K562 (cell line): ENCODE data around the gene FBXO28. TPM values are rescaled to one million over a fixed set of nuclear protein-coding genes. Genes with fewer than 3 reads are reported as not detected.

Experiments used
- ATAC-seq: fragments of 200-7000 bp; cut with Tn5 transposase; 3 replicates; pipeline ENCODE4 v1.9.1; 2020; ENCODE audit warnings: moderate library complexity
- BruUV-seq: library from RNA; stranded (reverse); fragments of 400-500 nt; replicated peaks from 2 replicates; lab custom pipeline; 2021; lab: Mats Ljungman, UMichigan
- CTCF ChIA-PET: fragments of 300-600 bp; formaldehyde crosslinking; extraction: SDS; loops from one replicate; lab custom pipeline; 2021; ENCODE audit warnings: low intra/inter-chr PET ratio; lab: Yijun Ruan, JAX
- POLR2A ChIA-PET: fragments of 300-600, 350-650 bp; sonication (Branson Sonifier 250); formaldehyde crosslinking; extraction: SDS; loops from one replicate; lab custom pipeline; 2021; ENCODE audit warnings: antibody characterized with exemption, inconsistent platforms; lab: Yijun Ruan, JAX
- DNase-seq, 4 experiments: peaks; one replicate each; pipeline versions ENCODE4 v3.0.0 to v3.0.0-alpha.2; 2011 to 2018; ENCODE audit warnings: low spot score in 3 of 4, mixed read lengths in 3 of 4; ENCODE audit errors: extremely low read depth in 1 of 4
- FAIRE-seq: peaks from 2 replicates; lab custom pipeline; 2011; peaks lifted over from hg19 to GRCh38; lab: Jason Lieb, UNC
- H2AFZ ChIP-seq: 2 replicates; pipeline ENCODE4 v1.6.0; 2011; ENCODE audit warnings: low read depth, low read length, control low read depth, inconsistent platforms
- H3K27ac ChIP-seq: fragments of 200-600 bp; 3 replicates; pipeline ENCODE4 v1.8.0; 2011; ENCODE audit warnings: low read depth, mild to moderate bottlenecking, control low read depth, inconsistent platforms, low read length, moderate library complexity, mixed read lengths; ENCODE audit errors: extremely low read depth
- H3K27me3 ChIP-seq, 2 experiments: fragments of 300-600 bp in 1 of 2; 2 replicates in 1 of 2; 3 replicates in 1 of 2; pipeline versions ENCODE4 v1.6.0 to v1.8.0; 2011; ENCODE audit warnings: inconsistent platforms in 2 of 2, low read length in 2 of 2, mild to moderate bottlenecking in 1 of 2, mixed read lengths in 1 of 2, moderate library complexity in 1 of 2; ENCODE audit not compliant: control insufficient read depth in 2 of 2, insufficient read depth in 2 of 2
- H3K36me3 ChIP-seq: fragments of 300-600 bp; 3 replicates; pipeline ENCODE4 v1.8.0; 2011; ENCODE audit warnings: mild to moderate bottlenecking, low read length, inconsistent platforms; ENCODE audit not compliant: control insufficient read depth, insufficient read depth
- H3K4me1 ChIP-seq, 2 experiments: fragments of 200-600 bp in 1 of 2; replicated peaks in 1 of 2; 2 replicates in 1 of 2; 3 replicates in 1 of 2; pipeline versions ENCODE4 v1.5.1 to v1.8.0; 2011; ENCODE audit warnings: inconsistent platforms in 2 of 2, low read length in 2 of 2, mild to moderate bottlenecking in 1 of 2, mixed read lengths in 1 of 2, moderate library complexity in 1 of 2; ENCODE audit not compliant: control insufficient read depth in 2 of 2, insufficient read depth in 2 of 2
- H3K4me2 ChIP-seq: 2 replicates; pipeline ENCODE4 v1.6.1; 2011; ENCODE audit warnings: low read length, control low read depth, inconsistent platforms, mixed read lengths; ENCODE audit not compliant: insufficient read depth
- H3K4me3 ChIP-seq: fragments of 200-600 bp; sonication (generic), shearing (Covaris generic); 2 replicates; pipeline ENCODE4 v1.5.1; 2016; ENCODE audit warnings: control low read depth, inconsistent platforms
- H3K79me2 ChIP-seq: fragments of 200-600 bp; 3 replicates; pipeline ENCODE4 v1.8.0; 2011; ENCODE audit warnings: low read length, inconsistent platforms; ENCODE audit not compliant: control insufficient read depth, insufficient read depth
- H3K9ac ChIP-seq, 2 experiments: 2 replicates each; pipeline versions ENCODE4 v1.6.0 to v1.6.1; 2011; ENCODE audit warnings: low read depth in 2 of 2, low read length in 2 of 2, control low read depth in 1 of 2, inconsistent platforms in 1 of 2, mild to moderate bottlenecking in 1 of 2, mixed read lengths in 1 of 2; ENCODE audit not compliant: insufficient read depth in 1 of 2
- H3K9me1 ChIP-seq: one replicate; pipeline ENCODE4 v1.6.0; 2011; ENCODE audit warnings: inconsistent platforms, mild to moderate bottlenecking, low read length, moderate library complexity; ENCODE audit not compliant: control insufficient read depth, insufficient read depth
- H3K9me3 ChIP-seq: replicated peaks from 2 replicates; pipeline ENCODE4 v1.5.1; 2011; ENCODE audit warnings: low read depth, low read length, inconsistent platforms; ENCODE audit not compliant: control insufficient read depth, insufficient read depth
- H4K20me1 ChIP-seq: replicated peaks from 2 replicates; pipeline ENCODE4 v1.6.1; 2011; ENCODE audit warnings: low read length, inconsistent platforms, mixed read lengths; ENCODE audit not compliant: control insufficient read depth, insufficient read depth
- ARID2 ChIP-seq: fragments of 450-650 bp; IDR thresholded peaks from 2 replicates; pipeline ENCODE4 v1.6.1; 2017; ENCODE audit warnings: antibody characterized with exemption, mild to moderate bottlenecking
- ATF3 ChIP-seq, 2 experiments: fragments of 450-650 bp in 1 of 2; sonication (generic) in 1 of 2; formaldehyde crosslinking in 1 of 2; IDR thresholded peaks in 1 of 2; conservative IDR thresholded peaks in 1 of 2; 2 replicates each; pipeline versions ENCODE4 v1.6.1 to v1.8.1; 2016 to 2023; ENCODE audit warnings: mild to moderate bottlenecking in 2 of 2, moderate library complexity in 2 of 2, inconsistent platforms in 1 of 2, missing genetic modification reagents in 1 of 2
- CHD2 ChIP-seq: IDR thresholded peaks from 2 replicates; pipeline ENCODE4 v1.6.1; 2011; ENCODE audit warnings: low read depth, low read length
- KAT8 ChIP-seq: fragments of 450-650 bp; IDR thresholded peaks from 2 replicates; pipeline ENCODE4 v1.6.1; 2016; ENCODE audit warnings: low read depth, mild to moderate bottlenecking
- KLF6 ChIP-seq: fragments of 250-450 bp; sonication (Bioruptor Pico); IDR thresholded peaks from 2 replicates; pipeline ENCODE4 v1.4.0; 2020; ENCODE audit warnings: mild to moderate bottlenecking, moderate library complexity, borderline replicate concordance
- MLLT1 ChIP-seq, 2 experiments: fragments of 450-650 bp; IDR thresholded peaks; 2 replicates each; pipeline ENCODE4 v1.6.1; 2016
- SNRNP70 ChIP-seq: fragments of 200-400 bp; formaldehyde crosslinking; optimal IDR thresholded peaks from 2 replicates; pipeline ENCODE3; 2017; ENCODE audit warnings: low read depth, low read length
- ZNF740 ChIP-seq, 3 experiments: fragments of 200-800 bp in 1 of 3; sonication (Bioruptor generic) in 1 of 3; sonication (generic) in 1 of 3; formaldehyde crosslinking in 1 of 3; IDR thresholded peaks; 2 replicates each; pipeline versions ENCODE4 v1.6.1 to v1.8.0; 2016 to 2022; ENCODE audit warnings: mild to moderate bottlenecking in 2 of 3, missing compliant biosample characterization in 2 of 3, missing genetic modification characterization in 2 of 3, missing genetic modification reagents in 1 of 3
- ZSCAN29 ChIP-seq: fragments of 450-650 bp; IDR thresholded peaks from 2 replicates; pipeline ENCODE4 v1.6.1; 2017
- WGBS: fragments of 100-300 bp; shearing (Covaris generic); methylation state at CpG from one replicate; pipeline ENCODE4 v1.1.6; 2016; ENCODE audit warnings: low coverage, mixed read lengths; ENCODE audit not compliant: insufficient coverage; ENCODE audit errors: missing lambda C conversion rate; 5-methylcytosine and 5-hydroxymethylcytosine counted together
- in situ Hi-C: fragments of 300-500 bp; cut with MboI; formaldehyde crosslinking; loops from 4 replicates; pipeline ENCODE4 v1.15.0; 2018; ENCODE audit warnings: inconsistent platforms, mixed read lengths
- intact Hi-C: fragments of 100-400 bp; cut with micrococcal nuclease; formaldehyde crosslinking; loops from 2 replicates; pipeline ENCODE4 v1.14.2; 2022
- polyA plus RNA-seq, 8 experiments: library from polyadenylated mRNA; depleted of rRNA in 4 of 8; stranded (reverse) in 5 of 8; unstranded in 3 of 8; fragments of >200 nt; fragmentation: Nextera tagmentation in 2 of 8; fragmentation: Illumina TruSeq in 1 of 8; extraction: Ambion mirVana in 2 of 8; extraction: Trizol in 1 of 8; gene quantifications; 2 replicates each; pipeline versions ENCODE4 v1.2.1 to v1.2.3, GENCODE V29; 2011 to 2014; ENCODE audit warnings: inconsistent platforms in 1 of 8, missing spikeins in 1 of 8
- total RNA-seq, 7 experiments: library from RNA; depleted of rRNA in 6 of 7; stranded (reverse); fragments of >200 nt in 6 of 7; fragmentation: Illumina TruSeq in 2 of 7; extraction: Trizol in 2 of 7; gene quantifications; 2 replicates each; pipeline versions ENCODE4 v1.2.1 to v1.2.3, GENCODE V29; 2011 to 2021; ENCODE audit warnings: low replicate concordance in 1 of 7

FBXO28 gene
- total and polyA plus RNA-seq, 9 of the 15 experiments (the other 6 are each of a cell fraction or from before 2014, with no cell fraction given): 4.1 to 34.8 (median 25.3) TPM

- peak overlapping the region; percentile 43 for H2AFZ ChIP-seq
- BruUV-seq: no TSS peak
- no peak for FAIRE-seq
Measured at GRCh38 chr1:224168859-224169380, 55.0 kb downstream of the FBXO28 start.

GRCh38 chr1:224169718-224170270, 55.9 kb downstream of the FBXO28 start:
- POLR2A ChIA-PET: interaction anchor here (1.0 to 2.1 kb wide), 5 partner anchors 9 to 15 kb away, joined by 5 to 10 read pairs (median 6); partner anchors contain the start of gene DEGS1
- no peak overlapping the region for H3K27ac ChIP-seq
- no peak overlapping the region for H3K4me2 ChIP-seq
- in situ Hi-C loops (no loop called here), intact Hi-C loops (no loop called here)
- ATAC-seq (no peak), DNase-seq (no peak), FAIRE-seq (no peak)
- no peaks in the 10 kb centered on the region for H4K20me1 ChIP-seq
- no peaks in the 10 kb centered on the region for H3K27me3 ChIP-seq
- no peak for TF ChIP-seq KLF6 (CRISPR knock-in tag)
- TF ChIP-seq ATF3 (IDR thresholded peaks at IDR 0.05): no peak
- no peak for TF ChIP-seq ATF3 (CRISPR knock-in tag; conservative IDR thresholded peaks at IDR 0.05)
- TF ChIP-seq ARID2: no peak
- no peak for TF ChIP-seq MLLT1 (IDR thresholded peaks at IDR 0.05)
- no peak for TF ChIP-seq ZSCAN29
- no peak for TF ChIP-seq ZNF740 (CRISPR knock-in tag; IDR thresholded peaks at IDR 0.05)
- no peak for TF ChIP-seq ZNF740 (tag; IDR thresholded peaks at IDR 0.05)
- no peak for TF ChIP-seq CHD2
- no peaks in the 10 kb centered on the region for H3K79me2 ChIP-seq
- H3K9me1 ChIP-seq: no peaks in the 10 kb centered on the region
- no peak overlapping the region for H3K4me3 ChIP-seq
- H3K36me3 ChIP-seq: no peaks in the 10 kb centered on the region
- H2AFZ ChIP-seq: no peak overlapping the region
- H3K4me1 ChIP-seq: no peaks in the 10 kb centered on the region; a peak in 2 of 5 replicates
- 50% methylated on average over 3 of the region's 4 CpGs for WGBS
- H3K9me3 ChIP-seq: peaks cover 3% of the 10 kb centered on the region; the same call in 1 of the 2 replicates
- no peak overlapping the region for H3K9ac ChIP-seq
- BruUV-seq: no TSS peak
- CTCF ChIA-PET: no interaction called here

More at GRCh38 chr1:224168859-224169380, 55.0 kb downstream of the FBXO28 start:
- H3K36me3 ChIP-seq: no peaks in the 10 kb centered on the region
- TF ChIP-seq KAT8 (no peak), SNRNP70 (no peak)
- H3K27me3 ChIP-seq: no peaks in the 10 kb centered on the region
- H3K27ac ChIP-seq: no peak overlapping the region
- ChIA-PET CTCF (no interaction called here), POLR2A (interaction anchor here (0.6 to 2.1 kb wide), 6 partner anchors 9 to 40 kb away, joined by 3 to 10 read pairs (median 6); partner anchors contain the start of gene DEGS1)
- H4K20me1 ChIP-seq: no peaks in the 10 kb centered on the region
- H3K4me3 ChIP-seq: no peak overlapping the region
- H3K4me1 ChIP-seq: peaks cover 0 to 4% of the 10 kb centered on the region in 2 experiments; a peak in 2 of 5 replicates
- WGBS: 52% methylated on average over 5 of the region's 5 CpGs
- H3K4me2 ChIP-seq: no peak overlapping the region
- in situ Hi-C loops (no loop called here), intact Hi-C loops (no loop called here)
- peaks cover 3% of the 10 kb centered on the region; the same call in 1 of the 2 replicates for H3K9me3 ChIP-seq
- no peaks in the 10 kb centered on the region for H3K79me2 ChIP-seq
- no peak overlapping the region for H3K9ac ChIP-seq
- no peaks in the 10 kb centered on the region for H3K9me1 ChIP-seq
- DNase-seq: no peak
- ATAC-seq: no peak
